Fibroblast of lung (primary cell): Measurements from ENCODE around the gene P3H3. TPM values are rescaled to one million over a fixed set of nuclear protein-coding genes. Genes with fewer than 3 reads are reported as not detected.

Source experiments
- DNase-seq, 2 donors: peaks; one replicate each; pipeline versions ENCODE4 v3.0.0 to v3.0.0-alpha.2; 2010; ENCODE audit warnings: low read depth in 2 of 2
- H2AFZ ChIP-seq: 2 replicates; pipeline ENCODE4 v1.5.1; 2012; ENCODE audit warnings: low read length, control low read depth, inconsistent platforms
- H3K27ac ChIP-seq: 2 replicates; pipeline ENCODE4 v1.5.1; 2011; ENCODE audit warnings: low read length, control low read depth; ENCODE audit not compliant: insufficient read depth
- H3K27me3 ChIP-seq: 2 replicates; pipeline ENCODE4 v1.5.1; 2011; ENCODE audit warnings: mild to moderate bottlenecking, low read length; ENCODE audit not compliant: control insufficient read depth, insufficient read depth
- H3K36me3 ChIP-seq: 2 replicates; pipeline ENCODE4 v1.5.1; 2011; ENCODE audit warnings: low read length; ENCODE audit not compliant: control insufficient read depth, insufficient read depth
- H3K4me1 ChIP-seq: 2 replicates; pipeline ENCODE4 v1.5.1; 2011; ENCODE audit warnings: low read length; ENCODE audit not compliant: control insufficient read depth, insufficient read depth; ENCODE audit errors: extremely low read depth
- H3K4me2 ChIP-seq: 2 replicates; pipeline ENCODE4 v1.5.1; 2011; ENCODE audit warnings: low read length, control low read depth; ENCODE audit not compliant: insufficient read depth; ENCODE audit errors: extremely low read depth
- H3K4me3 ChIP-seq, 4 experiments: fragments of 200-600 bp in 1 of 4; sonication (generic) in 1 of 4; replicated peaks in 1 of 4; 2 replicates each; pipeline ENCODE4 v1.5.1; 2011 to 2016; ENCODE audit warnings: low read length in 4 of 4, low read depth in 3 of 4, mild to moderate bottlenecking in 3 of 4, control low read depth in 2 of 4, inconsistent platforms in 1 of 4, mixed read lengths in 1 of 4; ENCODE audit not compliant: insufficient read depth in 1 of 4; ENCODE audit errors: control extremely low read depth in 1 of 4
- H3K79me2 ChIP-seq: 2 replicates; pipeline ENCODE4 v1.5.1; 2012; ENCODE audit warnings: mild to moderate bottlenecking, low read length, inconsistent platforms; ENCODE audit not compliant: control insufficient read depth, insufficient read depth
- H3K9ac ChIP-seq: 2 replicates; pipeline ENCODE4 v1.5.1; 2011; ENCODE audit warnings: mild to moderate bottlenecking, low read length, control low read depth; ENCODE audit not compliant: insufficient read depth
- H3K9me3 ChIP-seq: 2 replicates; pipeline ENCODE4 v1.5.1; 2012; ENCODE audit warnings: low read depth, low read length; ENCODE audit not compliant: control insufficient read depth, insufficient read depth
- H4K20me1 ChIP-seq: 2 replicates; pipeline ENCODE4 v1.5.1; 2011; ENCODE audit warnings: low read length; ENCODE audit not compliant: control insufficient read depth, insufficient read depth; ENCODE audit errors: extremely low read depth
- EZH2 ChIP-seq: IDR thresholded peaks from 2 replicates; pipeline ENCODE4 v1.5.1; 2012; ENCODE audit warnings: low read length, control low read depth, mild to moderate bottlenecking; ENCODE audit errors: missing control alignments
- polyA plus RNA-seq, 2 donors: library from polyadenylated mRNA; depleted of rRNA in 1 of 2; stranded (reverse) in 1 of 2; unstranded in 1 of 2; fragments of >200 nt; gene quantifications; 2 replicates each; pipeline ENCODE4 v1.2.1, GENCODE V29; 2011 to 2012; ENCODE audit warnings: missing spikeins in 1 of 2
- total RNA-seq: library from RNA; depleted of rRNA; stranded (reverse); fragments of >200 nt; gene quantifications from 2 replicates; pipeline ENCODE4 v1.2.1, GENCODE V29; 2014
- TF ChIP-seq, protein P1 (sequence below), 2 donors: IDR thresholded peaks in 1 of 2; conservative IDR thresholded peaks in 1 of 2; 1 replicate in 1 of 2; 2 replicates in 1 of 2; pipeline ENCODE4 v1.5.1; 2011 to 2012; ENCODE audit warnings: low read length in 2 of 2, control low read depth in 1 of 2, inconsistent platforms in 1 of 2, low read depth in 1 of 2, mild to moderate bottlenecking in 1 of 2

The P3H3 gene
- total and polyA plus RNA-seq, 2 donors (not counting 1 experiment from before 2014, with no cell fraction given) = 44.0 to 96.3 TPM

DNA sequence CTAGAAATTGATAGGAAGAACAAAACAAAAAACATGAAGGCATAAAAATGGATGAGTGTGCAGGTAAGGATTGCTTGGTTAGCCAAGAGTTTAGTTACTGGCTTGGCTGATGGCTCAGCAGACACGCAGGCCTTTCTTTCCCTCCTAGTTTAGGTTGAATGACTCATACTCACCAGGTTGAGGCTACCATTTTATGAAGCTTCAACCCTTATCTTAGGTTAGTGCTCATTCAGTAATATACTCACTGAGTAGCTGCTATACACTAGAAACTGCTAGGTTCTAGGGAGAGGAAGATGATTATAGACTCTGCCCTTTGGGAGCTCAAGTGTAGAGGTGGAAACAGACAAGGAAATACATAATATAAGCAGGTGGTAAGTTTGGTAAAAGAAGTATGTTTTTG, 6.0 kb downstream of the P3H3 start:
- no peaks in the 10 kb centered on the region for H3K27me3 ChIP-seq
- peaks cover 39% of the 10 kb centered on the region for H3K36me3 ChIP-seq
- H3K9ac ChIP-seq = no peak overlapping the region
- peaks cover 4% of the 10 kb centered on the region for H3K4me1 ChIP-seq
- H4K20me1 ChIP-seq = no peaks in the 10 kb centered on the region
- H3K9me3 ChIP-seq = no peaks in the 10 kb centered on the region
- no peak overlapping the region for H3K27ac ChIP-seq
- no peak for DNase-seq
- H3K79me2 ChIP-seq = peaks cover 15% of the 10 kb centered on the region
- no peak overlapping the region for H2AFZ ChIP-seq
- no peak overlapping the region for H3K4me2 ChIP-seq
- TF ChIP-seq EZH2 = no peak
- TF ChIP-seq, protein P1, sequence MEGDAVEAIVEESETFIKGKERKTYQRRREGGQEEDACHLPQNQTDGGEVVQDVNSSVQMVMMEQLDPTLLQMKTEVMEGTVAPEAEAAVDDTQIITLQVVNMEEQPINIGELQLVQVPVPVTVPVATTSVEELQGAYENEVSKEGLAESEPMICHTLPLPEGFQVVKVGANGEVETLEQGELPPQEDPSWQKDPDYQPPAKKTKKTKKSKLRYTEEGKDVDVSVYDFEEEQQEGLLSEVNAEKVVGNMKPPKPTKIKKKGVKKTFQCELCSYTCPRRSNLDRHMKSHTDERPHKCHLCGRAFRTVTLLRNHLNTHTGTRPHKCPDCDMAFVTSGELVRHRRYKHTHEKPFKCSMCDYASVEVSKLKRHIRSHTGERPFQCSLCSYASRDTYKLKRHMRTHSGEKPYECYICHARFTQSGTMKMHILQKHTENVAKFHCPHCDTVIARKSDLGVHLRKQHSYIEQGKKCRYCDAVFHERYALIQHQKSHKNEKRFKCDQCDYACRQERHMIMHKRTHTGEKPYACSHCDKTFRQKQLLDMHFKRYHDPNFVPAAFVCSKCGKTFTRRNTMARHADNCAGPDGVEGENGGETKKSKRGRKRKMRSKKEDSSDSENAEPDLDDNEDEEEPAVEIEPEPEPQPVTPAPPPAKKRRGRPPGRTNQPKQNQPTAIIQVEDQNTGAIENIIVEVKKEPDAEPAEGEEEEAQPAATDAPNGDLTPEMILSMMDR (conservative IDR thresholded peaks at IDR 0.05 in 1 of 2, IDR thresholded peaks at IDR 0.05 in 1 of 2; ENCODE audit: low read depth in 1 of 2, low read length in 2 of 2) = no peak
- H3K4me3 ChIP-seq = no peak overlapping the region

DNA sequence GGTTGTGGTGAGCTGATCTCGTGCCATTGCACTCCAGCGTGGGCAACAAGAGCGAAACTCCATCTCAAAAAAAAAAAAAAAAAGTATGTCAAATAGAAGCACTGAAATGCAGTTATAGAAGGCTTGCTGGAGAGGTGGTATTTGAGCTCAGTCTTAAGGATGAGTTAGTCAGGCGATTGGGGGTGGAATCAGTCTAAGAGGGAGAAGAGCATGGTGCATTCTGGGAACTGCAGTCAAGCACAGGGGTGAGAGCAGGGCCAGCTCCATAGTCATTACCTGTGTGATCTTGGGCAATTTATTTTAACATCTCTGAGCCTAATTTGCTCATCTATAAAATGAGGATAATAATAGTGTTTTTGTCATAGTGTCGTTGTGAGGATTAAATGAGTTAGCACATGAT, 6.7 kb downstream of the P3H3 start:
- no peak for DNase-seq
- Histone ChIP-seq H3K36me3 (peaks cover 40% of the 10 kb centered on the region), H3K4me3 (no peak overlapping the region), H4K20me1 (no peaks in the 10 kb centered on the region), H3K4me2 (no peak overlapping the region), H3K9ac (no peak overlapping the region), H3K4me1 (peaks cover 3% of the 10 kb centered on the region), H3K9me3 (no peaks in the 10 kb centered on the region), H3K79me2 (peaks cover 9% of the 10 kb centered on the region), H3K27me3 (no peaks in the 10 kb centered on the region), H3K27ac (no peak overlapping the region), H2AFZ (no peak overlapping the region)
- TF ChIP-seq, protein P1 (conservative IDR thresholded peaks at IDR 0.05 in 1 of 2, IDR thresholded peaks at IDR 0.05 in 1 of 2; ENCODE audit: low read depth in 1 of 2, low read length in 2 of 2) = no peak
- TF ChIP-seq EZH2 = no peak

DNA sequence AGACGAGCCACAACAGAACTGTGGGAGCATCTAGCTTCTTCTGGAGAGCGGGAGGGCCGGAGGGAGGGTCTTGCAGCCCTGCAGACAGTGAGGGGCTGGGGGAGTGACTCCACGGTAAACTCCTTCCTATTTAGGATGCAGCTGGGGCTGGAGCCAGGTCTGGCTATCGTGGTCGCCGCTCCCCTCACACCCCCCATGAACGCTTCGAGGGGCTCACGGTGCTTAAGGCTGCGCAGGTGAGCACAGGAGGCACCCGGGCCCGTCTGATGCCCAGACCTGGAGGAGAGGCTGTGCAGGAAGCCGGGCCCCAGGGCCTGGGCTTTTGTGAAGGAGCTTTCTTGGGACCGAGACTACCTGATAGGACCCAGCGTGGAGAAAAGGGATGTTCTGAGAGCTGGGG, 8.6 kb downstream of the P3H3 start:
- Histone ChIP-seq H3K4me2 (no peak overlapping the region), H3K4me3 (no peak overlapping the region), H3K9ac (no peak overlapping the region), H4K20me1 (no peaks in the 10 kb centered on the region), H3K9me3 (no peaks in the 10 kb centered on the region), H2AFZ (no peak overlapping the region), H3K27me3 (no peaks in the 10 kb centered on the region), H3K4me1 (no peaks in the 10 kb centered on the region), H3K79me2 (no peaks in the 10 kb centered on the region), H3K36me3 (peaks cover 27% of the 10 kb centered on the region), H3K27ac (no peak overlapping the region)
- no peak for TF ChIP-seq EZH2
- TF ChIP-seq, protein P1 (conservative IDR thresholded peaks at IDR 0.05 in 1 of 2, IDR thresholded peaks at IDR 0.05 in 1 of 2; ENCODE audit: low read depth in 1 of 2, low read length in 2 of 2) = no peak
- DNase-seq = no peak
